ENCODE measurements around the gene PCDHA9. TPM values are rescaled to one million over a fixed set of nuclear protein-coding genes. Genes with fewer than 3 reads are reported as not detected.

Gene PCDHA9
- under 0.01 and 0.23 TPM in 2 replicates for total RNA-seq (ENCODE audit: low replicate concordance)

DNA sequence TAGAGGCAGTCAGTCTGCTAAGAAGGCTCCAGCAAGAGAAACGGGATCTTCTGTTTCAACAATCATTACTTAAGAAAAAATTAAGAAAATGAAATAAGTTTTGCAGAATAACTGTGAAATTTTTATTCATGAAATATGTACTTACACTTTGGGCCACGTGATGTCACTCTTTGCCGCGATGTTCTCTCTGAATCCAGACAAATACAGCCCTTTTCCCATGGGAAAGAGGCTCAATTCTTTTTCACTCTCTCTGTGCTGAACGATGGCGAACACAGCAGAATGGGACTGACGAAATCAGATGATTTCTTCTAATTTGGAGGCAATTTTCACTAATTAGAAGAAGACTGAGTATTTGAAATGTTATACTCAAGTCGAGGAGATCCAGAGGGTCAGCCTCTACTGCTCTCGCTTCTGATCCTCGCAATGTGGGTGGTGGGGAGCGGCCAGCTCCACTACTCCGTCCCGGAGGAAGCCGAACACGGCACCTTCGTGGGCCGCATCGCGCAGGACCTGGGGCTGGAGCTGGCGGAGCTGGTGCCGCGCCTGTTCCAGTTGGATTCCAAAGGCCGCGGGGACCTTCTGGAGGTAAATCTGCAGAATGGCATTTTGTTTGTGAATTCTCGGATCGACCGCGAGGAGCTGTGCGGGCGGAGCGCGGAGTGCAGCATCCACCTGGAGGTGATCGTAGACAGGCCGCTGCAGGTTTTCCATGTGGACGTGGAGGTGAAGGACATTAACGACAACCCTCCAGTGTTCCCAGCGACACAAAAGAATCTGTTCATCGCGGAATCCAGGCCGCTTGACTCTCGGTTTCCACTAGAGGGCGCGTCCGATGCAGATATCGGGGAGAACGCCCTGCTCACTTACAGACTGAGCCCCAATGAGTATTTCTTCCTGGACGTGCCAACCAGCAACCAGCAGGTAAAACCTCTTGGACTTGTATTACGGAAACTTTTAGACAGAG, at the start of gene PCDHA9:
Gene PCDHA9, plus strand, starts transcription at position 244 of the 964 bp plus-strand sequence. Its CDS starts 114 bp downstream, at position 358.

GRCh38 chr5:140800816-140801493, 47.2 kb upstream of the PCDHA9 start, which contains the start of gene PCDHA3:
Gene PCDHA3, plus strand, starts transcription at chr5:140801057.

DNA sequence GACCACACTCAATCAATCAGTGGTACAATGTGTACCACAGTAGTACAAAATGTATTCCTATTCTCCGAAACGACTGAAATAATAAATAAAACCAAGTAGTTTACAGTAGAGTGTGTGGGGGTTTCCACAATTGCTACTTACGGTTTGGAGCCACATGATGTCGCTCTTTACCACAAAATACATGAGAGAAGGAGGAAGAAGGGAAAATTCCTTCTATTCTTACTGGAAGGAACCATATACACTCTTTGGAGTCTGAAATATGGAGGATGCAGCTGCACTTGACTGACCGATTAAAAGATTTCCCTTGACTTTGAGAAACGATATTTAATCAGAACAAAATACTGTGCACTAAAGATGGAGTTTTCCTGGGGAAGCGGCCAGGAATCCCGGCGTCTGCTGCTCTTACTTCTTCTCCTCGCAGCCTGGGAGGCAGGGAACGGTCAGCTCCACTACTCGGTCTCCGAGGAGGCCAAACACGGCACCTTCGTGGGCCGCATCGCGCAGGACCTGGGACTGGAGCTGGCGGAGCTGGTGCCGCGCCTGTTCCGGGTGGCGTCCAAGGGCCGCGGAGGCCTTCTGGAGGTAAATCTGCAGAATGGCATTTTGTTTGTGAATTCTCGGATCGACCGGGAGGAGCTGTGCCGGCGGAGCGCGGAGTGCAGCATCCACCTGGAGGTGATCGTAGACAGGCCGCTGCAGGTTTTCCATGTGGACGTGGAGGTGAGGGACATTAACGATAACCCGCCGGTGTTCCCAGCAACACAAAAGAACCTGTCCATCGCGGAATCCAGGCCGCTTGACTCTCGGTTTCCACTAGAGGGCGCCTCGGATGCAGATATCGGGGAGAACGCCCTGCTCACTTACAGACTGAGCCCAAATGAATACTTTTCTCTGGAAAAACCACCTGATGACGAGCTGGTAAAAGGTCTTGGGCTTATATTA, 41.1 kb upstream of the PCDHA9 start, which contains the start of gene PCDHA4:
Gene PCDHA4, plus strand, starts transcription at position 235 of the 942 bp plus-strand sequence.

GRCh38 chr5:140821375-140822280, 26.6 kb upstream of the PCDHA9 start, which contains the start of gene PCDHA5:
Gene PCDHA5, plus strand, starts transcription at chr5:140821613.

GRCh38 chr5:140827704-140828361, 20.3 kb upstream of the PCDHA9 start, which contains the start of gene PCDHA6:
Gene PCDHA6, plus strand, starts transcription at chr5:140827960. Its CDS starts 132 bp downstream, at chr5:140828092.

DNA sequence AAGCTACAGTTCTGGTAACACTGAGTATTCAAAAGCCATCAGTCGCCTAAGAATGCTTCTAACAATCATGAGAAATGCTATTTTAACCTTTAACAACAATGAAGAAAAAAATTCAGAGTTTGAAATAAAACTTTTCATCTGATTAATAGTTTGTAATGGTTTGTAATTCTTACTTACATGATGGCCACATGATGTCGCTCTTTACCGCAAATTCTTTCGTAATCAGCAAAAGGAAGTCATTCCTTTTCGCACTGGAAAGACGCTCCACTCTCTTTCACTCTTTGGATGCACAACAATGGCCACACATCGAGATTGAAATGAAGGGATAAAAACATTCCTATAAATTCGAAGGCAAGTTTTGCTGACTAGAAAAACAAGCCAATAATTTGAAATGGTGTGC, 14.2 kb upstream of the PCDHA9 start, which contains the start of gene PCDHA7:
Gene PCDHA7, plus strand, starts transcription at position 277 of the 400 bp plus-strand sequence. Its CDS starts 115 bp downstream, at position 392.

GRCh38 chr5:140840978-140841962, 6.9 kb upstream of the PCDHA9 start, which contains the start of gene PCDHA8:
Gene PCDHA8, plus strand, starts transcription at chr5:140841187. Its CDS starts 135 bp downstream, at chr5:140841322.

GRCh38 chr5:140855772-140856674, 7.8 kb downstream of the PCDHA9 start, which contains the start of gene PCDHA10:
Gene PCDHA10, plus strand, starts transcription at chr5:140855897. Its CDS starts 152 bp downstream, at chr5:140856049.

DNA sequence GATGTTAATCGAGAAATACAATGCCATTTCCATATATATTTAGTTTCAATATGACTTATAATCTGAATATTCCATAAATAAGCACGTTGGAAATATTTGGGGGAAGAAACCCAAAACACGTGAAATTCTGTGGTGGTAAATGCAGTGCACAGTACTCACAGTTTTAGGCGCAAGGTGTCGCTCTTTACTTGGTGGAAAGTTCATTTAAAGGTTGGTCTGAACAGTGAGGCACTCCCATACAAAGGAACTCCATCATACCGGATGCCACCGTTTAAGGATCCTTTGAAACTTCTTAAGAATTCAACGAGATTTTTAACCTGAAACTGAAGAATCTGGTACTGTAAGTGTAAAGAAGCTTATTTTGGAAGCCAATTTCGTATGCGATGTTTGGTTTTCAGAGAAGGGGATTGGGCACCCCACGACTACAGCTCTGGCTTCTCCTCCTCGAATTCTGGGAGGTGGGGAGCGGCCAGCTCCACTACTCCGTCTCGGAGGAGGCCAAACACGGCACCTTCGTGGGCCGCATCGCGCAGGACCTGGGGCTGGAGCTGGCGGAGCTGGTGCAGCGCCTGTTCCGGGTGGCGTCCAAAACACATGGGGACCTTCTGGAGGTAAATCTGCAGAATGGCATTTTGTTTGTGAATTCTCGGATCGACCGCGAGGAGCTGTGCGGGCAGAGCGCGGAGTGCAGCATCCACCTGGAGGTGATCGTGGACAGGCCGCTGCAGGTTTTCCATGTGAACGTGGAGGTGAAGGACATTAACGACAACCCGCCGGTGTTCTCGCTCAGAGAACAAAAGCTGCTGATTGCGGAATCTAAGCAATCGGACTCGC, 20.8 kb downstream of the PCDHA9 start, which contains the start of gene PCDHA11:
Gene PCDHA11, plus strand, starts transcription at position 237 of the 834 bp plus-strand sequence. Its CDS starts 147 bp downstream, at position 384.

DNA sequence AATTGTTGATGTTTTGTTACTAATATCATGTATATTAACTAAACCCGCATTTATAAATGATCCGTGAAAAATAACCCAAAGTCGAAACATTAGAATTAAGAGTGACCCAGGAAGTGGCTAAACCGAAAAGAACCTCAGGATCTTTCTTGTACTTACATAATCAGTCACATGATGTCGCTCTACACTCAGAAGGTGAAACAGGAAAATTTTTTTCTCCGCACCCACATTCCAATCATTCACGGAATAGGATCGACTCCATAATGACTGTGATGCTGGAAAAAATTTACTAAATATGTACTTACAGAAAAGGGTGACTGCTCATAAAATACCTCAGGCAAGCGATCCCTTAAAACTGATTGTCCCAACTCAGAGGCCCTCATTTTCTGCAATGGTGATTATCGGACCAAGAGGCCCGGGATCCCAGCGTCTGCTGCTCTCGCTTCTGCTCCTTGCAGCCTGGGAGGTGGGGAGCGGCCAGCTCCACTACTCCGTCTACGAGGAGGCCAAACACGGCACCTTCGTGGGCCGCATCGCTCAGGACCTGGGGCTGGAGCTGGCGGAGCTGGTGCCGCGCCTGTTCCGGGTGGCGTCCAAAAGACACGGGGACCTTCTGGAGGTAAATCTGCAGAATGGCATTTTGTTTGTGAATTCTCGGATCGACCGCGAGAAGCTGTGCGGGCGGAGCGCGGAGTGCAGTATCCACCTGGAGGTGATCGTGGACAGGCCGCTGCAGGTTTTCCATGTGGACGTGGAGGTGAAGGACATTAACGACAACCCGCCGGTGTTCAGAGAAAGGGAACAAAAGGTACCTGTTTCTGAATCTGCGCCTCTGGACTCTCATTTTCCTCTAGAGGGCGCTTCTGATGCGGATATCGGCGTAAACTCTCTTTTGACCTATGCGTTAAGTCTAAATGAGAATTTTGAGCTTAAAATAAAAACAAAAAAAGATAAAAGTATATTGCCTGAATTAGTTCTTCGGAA, 27.2 kb downstream of the PCDHA9 start, which contains the start of gene PCDHA12:
Gene PCDHA12, plus strand, starts transcription at position 224 of the 981 bp plus-strand sequence. Its CDS starts 165 bp downstream, at position 389.

DNA sequence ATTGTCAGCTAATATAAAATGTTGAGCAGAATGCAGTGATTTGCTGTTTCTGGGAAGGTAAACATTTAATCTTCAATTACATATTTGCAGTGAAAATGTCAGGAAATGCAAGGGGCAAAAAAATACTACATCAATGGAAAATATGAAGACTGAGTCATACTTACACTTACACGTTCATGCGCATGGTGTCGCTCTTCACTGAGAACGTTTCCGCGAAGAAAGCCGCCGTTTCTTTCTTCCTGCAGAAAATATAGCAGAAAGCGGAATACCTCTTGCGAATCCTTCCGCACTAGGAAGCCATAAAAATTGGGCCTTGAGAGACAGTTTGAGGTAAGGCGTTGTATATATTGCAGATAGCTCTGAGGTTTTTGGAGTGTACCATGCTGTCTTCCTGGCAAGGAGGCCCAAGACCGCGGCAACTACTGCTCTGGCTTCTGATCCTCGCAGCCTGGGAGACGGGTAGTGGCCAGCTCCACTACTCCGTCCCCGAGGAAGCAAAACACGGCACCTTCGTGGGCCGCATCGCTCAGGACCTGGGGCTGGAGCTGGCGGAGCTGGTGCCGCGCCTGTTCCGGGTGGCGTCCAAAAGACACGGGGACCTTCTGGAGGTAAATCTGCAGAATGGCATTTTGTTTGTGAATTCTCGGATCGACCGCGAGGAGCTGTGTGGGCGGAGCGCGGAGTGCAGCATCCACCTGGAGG, 33.9 kb downstream of the PCDHA9 start, which contains the start of gene PCDHA13:
Gene PCDHA13, plus strand, starts transcription at position 236 of the 702 bp plus-strand sequence. Its CDS starts 145 bp downstream, at position 381.

All from smooth muscle cell of the coronary artery (primary cell).